Erythroblast (primary cell): ENCODE data around the gene FRAS1.

Experiments
- GATA1 ChIP-seq: IDR thresholded peaks from 2 replicates; pipeline ENCODE4 v1.6.1; 2011; ENCODE audit warnings: low read depth, mild to moderate bottlenecking, control low read depth, low read length, moderate library complexity
- POLR2A ChIP-seq: IDR thresholded peaks from 2 replicates; pipeline ENCODE4 v1.6.1; 2011; ENCODE audit warnings: mild to moderate bottlenecking, low read length

GRCh38 chr4:78296261-78296660, 239.1 kb downstream of the FRAS1 start:
- no peak for TF ChIP-seq POLR2A
- no peak for TF ChIP-seq GATA1
